Activated naive CD4-positive, alpha-beta T cell treated with anti-CD3 and anti-CD28 coated beads, Interleukin-2, amount 10 ng/mL, durations not matched to agents 7 days and 5 days (primary cell): ENCODE results near the gene CDH12.
"Not testable (repeated sequence)": the region's sequence is repeated elsewhere in the genome, so short reads cannot be mapped to it uniquely, and the experiment has no call there.

ENCODE experiments used
- CTCF ChIA-PET: fragments of 350-600 bp; sonication (Branson Sonifier 250); formaldehyde crosslinking; loops from one replicate; lab custom pipeline; 2021; ENCODE audit warnings: antibody characterized with exemption; lab: Charles Lee
- DNase-seq: peaks from one replicate; pipeline ENCODE4 v3.0.0-alpha.2; 2020
- H3K27ac Mint-ChIP-seq: one replicate; pipeline ENCODE4 v1.8.0; 2021; ENCODE audit warnings: mild to moderate bottlenecking, moderate library complexity, mixed read lengths
- H3K27me3 Mint-ChIP-seq: one replicate; pipeline ENCODE4 v1.8.0; 2021; ENCODE audit warnings: mild to moderate bottlenecking, mixed read lengths
- H3K36me3 Mint-ChIP-seq: one replicate; pipeline ENCODE4 v1.8.0; 2021; ENCODE audit warnings: mixed read lengths
- H3K4me1 Mint-ChIP-seq: one replicate; pipeline ENCODE4 v1.8.0; 2021; ENCODE audit warnings: mixed read lengths
- H3K4me3 Mint-ChIP-seq: one replicate; pipeline ENCODE4 v1.8.0; 2021; ENCODE audit warnings: mild to moderate bottlenecking, moderate library complexity, mixed read lengths
- H3K9me3 Mint-ChIP-seq: one replicate; pipeline ENCODE4 v1.8.0; 2021; ENCODE audit warnings: mixed read lengths

Gene CDH12

DNA sequence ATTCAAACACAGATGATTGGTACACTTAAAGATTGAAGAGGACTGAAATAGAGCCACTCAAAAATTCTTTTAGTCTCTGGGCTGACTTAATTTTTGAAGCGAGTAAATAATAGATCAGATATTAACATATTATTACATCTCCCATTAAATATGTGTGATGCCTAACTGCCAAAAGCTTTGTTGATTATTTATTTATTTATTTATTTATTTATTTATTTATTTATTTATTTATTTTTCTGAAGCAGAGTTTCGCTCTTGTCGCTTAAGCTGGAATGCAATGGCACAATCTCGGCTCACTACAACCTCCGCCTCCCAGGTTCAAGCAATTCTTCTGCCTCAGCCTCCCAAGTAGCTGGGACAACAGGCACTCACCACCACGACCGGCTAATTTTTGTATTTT is 587.3 kb downstream of the CDH12 start:
- H3K36me3 Mint-ChIP-seq, CTCF ChIA-PET, H3K4me3 Mint-ChIP-seq, H3K27ac Mint-ChIP-seq, H3K27me3 Mint-ChIP-seq, H3K9me3 Mint-ChIP-seq, H3K4me1 Mint-ChIP-seq, DNase-seq: not testable (repeated sequence)

DNA sequence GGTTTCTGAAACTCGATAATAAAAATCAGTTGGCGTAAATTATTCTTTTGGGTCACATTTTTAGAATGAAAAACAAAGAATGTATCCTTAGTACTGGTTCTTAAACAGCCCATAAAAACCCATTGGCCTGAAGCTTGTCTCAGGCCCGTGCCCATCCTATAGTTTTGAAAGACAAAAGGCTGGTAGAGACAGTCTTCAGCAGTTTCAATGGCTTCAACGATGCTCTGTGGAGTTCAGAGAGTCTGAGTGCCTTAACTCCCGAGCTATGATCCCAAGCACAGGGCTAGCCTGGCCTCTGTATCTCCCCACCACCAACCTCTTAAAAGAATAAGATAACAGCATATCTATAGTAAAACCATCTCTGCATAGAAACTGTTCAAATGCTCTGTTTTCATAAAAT is 595.0 kb downstream of the CDH12 start:
- Mint-ChIP-seq H3K9me3 (peaks cover 9% of the 10 kb centered on the region), H3K27me3 (no peaks in the 10 kb centered on the region), H3K36me3 (no peaks in the 10 kb centered on the region), H3K4me3 (no peak overlapping the region), H3K4me1 (no peaks in the 10 kb centered on the region), H3K27ac (no peak overlapping the region)
- CTCF ChIA-PET, result no interaction called here
- DNase-seq, result no peak

GRCh38 chr5:22250528-22250927 is 602.6 kb downstream of the CDH12 start:
- no peak for DNase-seq
- H3K27me3 Mint-ChIP-seq, result no peaks in the 10 kb centered on the region
- no peaks in the 10 kb centered on the region for H3K36me3 Mint-ChIP-seq
- no peaks in the 10 kb centered on the region for H3K4me1 Mint-ChIP-seq
- H3K4me3 Mint-ChIP-seq, result no peak overlapping the region
- no peak overlapping the region for H3K27ac Mint-ChIP-seq
- CTCF ChIA-PET, result no interaction called here
- peaks cover 16% of the 10 kb centered on the region for H3K9me3 Mint-ChIP-seq

GRCh38 chr5:22249209-22249729 is 603.9 kb downstream of the CDH12 start:
- Mint-ChIP-seq H3K36me3 (no peaks in the 10 kb centered on the region), H3K27me3 (no peaks in the 10 kb centered on the region), H3K4me3 (no peak overlapping the region), H3K27ac (no peak overlapping the region), H3K4me1 (no peaks in the 10 kb centered on the region), H3K9me3 (peaks cover 16% of the 10 kb centered on the region)
- DNase-seq, result no peak
- CTCF ChIA-PET, result no interaction called here

DNA sequence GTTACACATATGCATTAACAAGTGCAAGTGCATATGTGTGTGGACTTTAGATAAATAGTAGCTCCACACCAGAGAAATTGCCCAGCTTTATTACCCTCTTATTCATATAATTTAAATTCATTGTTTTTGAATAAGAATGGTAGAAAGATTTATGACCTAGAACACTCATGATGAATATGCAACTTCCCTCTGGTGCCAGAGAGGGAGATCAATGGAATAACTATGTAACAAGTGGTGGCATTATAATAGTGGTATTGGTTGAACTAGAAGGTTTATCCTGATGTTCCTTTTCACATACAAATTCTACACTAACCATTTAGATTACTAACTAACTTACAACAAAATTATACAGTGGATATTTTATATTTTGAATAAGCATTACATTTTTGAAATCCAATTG is 607.4 kb downstream of the CDH12 start:
- H3K27ac Mint-ChIP-seq, result no peak overlapping the region
- no peaks in the 10 kb centered on the region for H3K36me3 Mint-ChIP-seq
- no peak overlapping the region for H3K4me3 Mint-ChIP-seq
- peaks cover 14% of the 10 kb centered on the region for H3K9me3 Mint-ChIP-seq
- CTCF ChIA-PET, result no interaction called here
- no peaks in the 10 kb centered on the region for H3K27me3 Mint-ChIP-seq
- H3K4me1 Mint-ChIP-seq, result no peaks in the 10 kb centered on the region
- DNase-seq, result no peak

GRCh38 chr5:22242532-22242931 is 610.6 kb downstream of the CDH12 start:
- no peaks in the 10 kb centered on the region for H3K27me3 Mint-ChIP-seq
- H3K4me3 Mint-ChIP-seq, result no peak overlapping the region
- H3K4me1 Mint-ChIP-seq, result no peaks in the 10 kb centered on the region
- CTCF ChIA-PET, result no interaction called here
- DNase-seq, result no peak
- no peak overlapping the region for H3K27ac Mint-ChIP-seq
- no peaks in the 10 kb centered on the region for H3K36me3 Mint-ChIP-seq
- H3K9me3 Mint-ChIP-seq, result peaks cover 7% of the 10 kb centered on the region

DNA sequence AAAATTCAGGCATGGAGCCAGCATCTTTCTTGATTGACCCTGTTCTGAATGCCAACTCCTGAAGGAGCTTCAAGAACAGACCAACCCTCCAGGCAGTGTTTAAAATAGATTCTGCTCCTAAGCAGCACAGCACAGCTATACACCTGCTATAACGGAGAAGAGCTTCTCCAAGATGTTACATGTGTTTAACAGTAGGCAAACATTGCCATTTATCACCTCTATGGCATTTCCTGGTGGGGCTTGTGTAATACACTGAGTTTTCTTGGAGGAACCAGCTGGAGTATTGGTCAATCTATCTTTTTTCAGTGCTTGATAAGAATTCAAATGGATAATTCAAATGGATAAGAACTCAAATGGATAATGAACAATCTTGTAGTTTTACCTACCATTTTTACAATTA is 615.1 kb downstream of the CDH12 start:
- CTCF ChIA-PET, result no interaction called here
- no peaks in the 10 kb centered on the region for H3K36me3 Mint-ChIP-seq
- H3K27ac Mint-ChIP-seq, result no peak overlapping the region
- no peak overlapping the region for H3K4me3 Mint-ChIP-seq
- DNase-seq, result no peak
- H3K9me3 Mint-ChIP-seq, result peaks cover 7% of the 10 kb centered on the region
- no peaks in the 10 kb centered on the region for H3K4me1 Mint-ChIP-seq
- H3K27me3 Mint-ChIP-seq, result no peaks in the 10 kb centered on the region

DNA sequence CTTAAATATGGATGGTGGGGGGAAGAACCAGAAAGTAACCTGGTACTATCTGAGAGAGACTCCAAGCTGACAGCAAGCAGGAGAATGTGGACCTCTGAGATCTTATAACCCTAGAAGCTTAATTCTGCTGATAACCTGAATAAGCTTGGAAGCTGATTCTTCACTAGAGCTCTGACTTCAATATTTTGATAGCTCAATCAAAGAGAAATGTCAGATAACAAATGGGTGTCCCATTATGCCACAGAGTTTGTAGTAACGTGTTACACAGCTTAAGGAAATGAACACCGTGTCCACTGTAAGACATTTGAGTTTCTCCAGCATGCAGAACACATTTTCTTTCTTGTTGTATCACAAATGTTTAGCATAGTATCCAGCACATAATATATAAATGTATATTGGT is 626.7 kb downstream of the CDH12 start:
- H3K4me3 Mint-ChIP-seq, result no peak overlapping the region
- DNase-seq, result no peak
- CTCF ChIA-PET, result no interaction called here
- H3K36me3 Mint-ChIP-seq, result no peaks in the 10 kb centered on the region
- H3K9me3 Mint-ChIP-seq, result no peaks in the 10 kb centered on the region
- no peaks in the 10 kb centered on the region for H3K27me3 Mint-ChIP-seq
- H3K4me1 Mint-ChIP-seq, result no peaks in the 10 kb centered on the region
- no peak overlapping the region for H3K27ac Mint-ChIP-seq

DNA sequence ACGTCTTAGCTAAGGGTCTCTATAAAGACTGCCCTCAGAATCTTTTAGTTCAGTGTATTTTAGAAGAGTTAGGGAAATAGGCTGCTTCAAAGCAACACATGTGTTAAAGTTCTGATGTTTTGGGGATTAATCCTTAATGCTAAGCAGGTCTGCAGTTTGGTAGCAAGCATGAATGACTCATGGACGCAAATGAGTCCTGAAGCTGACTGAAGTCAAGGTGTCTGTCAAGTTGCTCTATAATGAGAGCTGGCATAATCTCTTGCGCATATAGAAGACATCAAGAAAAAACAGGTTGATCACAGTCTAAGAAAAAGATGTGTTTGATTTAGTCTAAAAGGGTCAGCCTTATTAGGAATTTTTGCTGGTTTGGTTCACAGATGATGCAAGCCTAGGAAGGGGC is 630.1 kb downstream of the CDH12 start:
- Mint-ChIP-seq H3K27ac (no peak overlapping the region), H3K4me1 (no peaks in the 10 kb centered on the region), H3K36me3 (no peaks in the 10 kb centered on the region), H3K4me3 (no peak overlapping the region), H3K27me3 (no peaks in the 10 kb centered on the region), H3K9me3 (no peaks in the 10 kb centered on the region)
- no peak for DNase-seq
- CTCF ChIA-PET, result no interaction called here

DNA sequence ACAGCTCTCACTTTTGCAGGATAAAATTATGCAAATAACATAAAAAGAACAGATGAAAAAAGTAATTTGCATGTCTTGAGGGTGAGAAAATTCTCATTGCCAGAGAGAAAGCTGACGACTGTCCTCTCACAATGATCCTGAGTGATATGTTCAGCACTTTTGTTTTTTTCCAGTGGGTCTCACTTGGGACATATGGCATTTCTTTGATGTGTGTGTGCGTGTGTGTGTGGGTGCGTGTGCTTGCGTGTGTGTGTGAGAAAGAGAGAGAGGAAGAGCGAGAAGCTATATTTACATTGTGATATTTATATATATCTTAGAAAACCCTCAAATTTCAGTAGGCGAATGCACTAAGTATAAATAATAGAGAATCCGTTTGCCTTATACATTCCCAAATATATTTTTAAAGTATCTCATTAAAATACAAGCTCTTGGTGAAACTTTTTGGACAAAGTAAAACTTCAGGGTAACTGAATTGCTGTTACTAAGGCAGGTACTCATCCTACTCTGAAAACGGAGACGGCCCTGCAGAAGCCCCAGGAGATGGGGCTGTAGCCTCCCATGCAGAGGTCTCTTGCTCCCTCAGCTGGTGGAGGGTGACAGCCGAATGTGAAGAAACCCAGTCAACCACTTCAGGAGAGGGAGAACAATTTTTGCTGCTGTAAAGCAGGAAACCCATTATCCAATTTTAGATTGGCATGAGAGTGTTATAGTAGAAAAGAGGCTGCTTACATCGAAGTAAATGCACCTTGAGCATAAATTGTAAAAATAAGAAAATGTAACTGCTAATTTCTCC is 639.2 kb downstream of the CDH12 start:
- CTCF ChIA-PET, H3K27me3 Mint-ChIP-seq, H3K27ac Mint-ChIP-seq, H3K4me3 Mint-ChIP-seq, DNase-seq, H3K4me1 Mint-ChIP-seq, H3K36me3 Mint-ChIP-seq, H3K9me3 Mint-ChIP-seq: not testable (repeated sequence)

DNA sequence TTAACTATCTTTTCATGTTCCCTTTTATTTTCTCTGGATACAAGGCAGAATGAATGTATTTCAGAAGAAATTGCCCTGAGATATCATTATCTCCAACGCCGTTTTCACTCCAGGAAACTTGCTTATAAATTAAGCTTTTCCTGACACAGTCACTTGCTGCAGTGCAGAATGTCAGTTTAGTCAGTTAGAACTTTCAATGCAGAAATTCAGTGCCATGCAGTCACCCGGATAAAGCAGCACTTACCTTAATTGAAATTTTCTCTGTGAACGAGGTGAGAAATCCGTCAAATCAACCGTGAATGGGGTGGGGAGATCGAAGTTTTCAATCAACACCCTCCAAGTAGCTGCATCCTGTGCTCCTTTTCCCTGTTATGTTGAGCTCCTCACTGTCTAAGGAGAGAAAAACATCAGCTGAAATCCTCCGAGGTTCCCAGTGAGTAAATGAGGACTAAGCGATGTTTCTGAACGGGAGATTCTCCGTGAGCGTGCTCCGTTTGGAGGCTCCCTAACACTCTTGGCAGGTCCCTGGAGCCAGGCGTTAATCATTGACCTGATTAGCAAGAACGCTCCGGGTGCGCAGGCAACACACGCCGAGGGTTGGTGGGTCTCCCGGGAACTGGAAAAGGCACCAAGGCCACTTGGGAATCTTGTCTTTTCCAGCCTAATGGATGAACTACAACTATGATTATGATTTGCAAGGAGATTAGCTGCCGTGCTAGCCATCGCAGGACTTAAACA is 640.7 kb downstream of the CDH12 start:
- CTCF ChIA-PET, H3K9me3 Mint-ChIP-seq, H3K36me3 Mint-ChIP-seq, DNase-seq, H3K4me3 Mint-ChIP-seq, H3K4me1 Mint-ChIP-seq, H3K27me3 Mint-ChIP-seq, H3K27ac Mint-ChIP-seq: not testable (repeated sequence)

- H3K27me3 Mint-ChIP-seq, H3K4me3 Mint-ChIP-seq, H3K9me3 Mint-ChIP-seq, DNase-seq, H3K27ac Mint-ChIP-seq, H3K36me3 Mint-ChIP-seq, H3K4me1 Mint-ChIP-seq, CTCF ChIA-PET: not testable (repeated sequence)
Observed at GRCh38 chr5:22208463-22208862, 644.7 kb downstream of the CDH12 start.

GRCh38 chr5:22188651-22189050 is 664.5 kb downstream of the CDH12 start:
- H3K27ac Mint-ChIP-seq, CTCF ChIA-PET, DNase-seq, H3K9me3 Mint-ChIP-seq, H3K27me3 Mint-ChIP-seq, H3K36me3 Mint-ChIP-seq, H3K4me3 Mint-ChIP-seq, H3K4me1 Mint-ChIP-seq: not testable (repeated sequence)

GRCh38 chr5:22187632-22188228 is 665.4 kb downstream of the CDH12 start:
- H3K27ac Mint-ChIP-seq, H3K9me3 Mint-ChIP-seq, DNase-seq, H3K4me1 Mint-ChIP-seq, CTCF ChIA-PET, H3K36me3 Mint-ChIP-seq, H3K27me3 Mint-ChIP-seq, H3K4me3 Mint-ChIP-seq: not testable (repeated sequence)

- H3K4me3 Mint-ChIP-seq, H3K36me3 Mint-ChIP-seq, H3K4me1 Mint-ChIP-seq, H3K27ac Mint-ChIP-seq, H3K27me3 Mint-ChIP-seq, DNase-seq, H3K9me3 Mint-ChIP-seq, CTCF ChIA-PET: not testable (repeated sequence)
Observed at GRCh38 chr5:22169226-22169625, 683.9 kb downstream of the CDH12 start.
